HG03378 (cell line): ENCODE measurements around the gene MDM2.

ENCODE experiments used
- ATAC-seq: cut with Tn5 transposase; IDR thresholded peaks from one replicate; pipeline ENCODE4 v1.9.1; 2021; ENCODE audit warnings: mild to moderate bottlenecking, moderate library complexity; ENCODE audit not compliant: unreplicated experiment

Gene MDM2

DNA sequence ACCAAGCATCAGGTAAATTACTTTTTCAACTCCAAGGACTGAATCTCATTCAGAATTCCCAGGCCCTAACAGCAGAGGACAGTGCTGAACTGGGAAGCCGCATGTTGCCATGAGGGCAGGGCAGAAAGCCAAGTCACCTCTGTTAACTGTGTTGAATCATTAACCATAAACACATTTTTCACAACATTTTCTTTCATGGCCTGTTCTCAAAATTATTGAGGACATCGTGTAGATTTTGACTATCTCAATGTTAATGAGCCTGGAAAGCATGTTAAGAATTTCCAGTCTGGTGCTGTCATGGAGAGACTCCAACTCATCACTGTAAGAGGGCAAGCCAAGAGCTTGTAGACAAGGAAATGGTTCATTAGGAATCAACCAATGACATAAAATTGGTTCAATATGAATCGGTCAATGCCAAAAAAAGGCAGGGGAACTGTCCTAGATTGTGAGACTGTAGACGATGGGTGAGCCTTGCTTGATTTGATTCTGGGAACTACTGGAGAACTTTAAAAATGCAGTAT, 91.3 kb downstream of the MDM2 start:
- ATAC-seq = no peak

DNA sequence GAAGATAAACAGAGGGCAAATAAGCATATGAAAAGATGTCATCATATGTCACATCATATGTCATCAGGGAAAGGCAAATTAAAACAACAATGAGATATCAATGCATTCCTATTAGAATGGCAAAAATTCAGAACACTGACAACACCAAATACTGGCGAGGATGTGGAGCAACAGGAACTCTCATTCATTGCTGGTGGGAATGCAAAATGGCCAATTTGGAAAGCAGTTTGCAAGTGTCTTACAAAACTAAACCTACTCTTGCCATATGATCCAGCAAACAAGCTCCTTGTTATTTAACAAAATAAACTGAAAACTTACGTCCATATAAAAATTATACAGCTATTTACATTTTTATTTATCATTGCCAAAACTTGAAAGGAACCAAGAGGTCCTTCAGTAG, 92.3 kb downstream of the MDM2 start:
- ATAC-seq = no peak
